HepG2 (cell line): Measurements from ENCODE around the gene ADARB2. TPM values are rescaled to one million over a fixed set of nuclear protein-coding genes. Genes with fewer than 3 reads are reported as not detected.

Experiments used
- ATAC-seq: fragments of 200-7000 bp; cut with Tn5 transposase; 3 replicates; pipeline ENCODE4 v1.9.1; 2020; ENCODE audit warnings: mild to moderate bottlenecking, moderate library complexity
- BruUV-seq: library from RNA; stranded (reverse); fragments of 400-500 nt; replicated peaks from 2 replicates; lab custom pipeline; 2021; lab: Mats Ljungman, UMichigan
- CTCF ChIA-PET: fragments of 300-600 bp; formaldehyde crosslinking; extraction: SDS; loops from one replicate; lab custom pipeline; 2021; ENCODE audit warnings: low total read pairs, inconsistent platforms, low intra/inter-chr PET ratio; lab: Yijun Ruan, JAX
- POLR2A ChIA-PET: fragments of 350-600 bp; sonication (Branson Sonifier 250); formaldehyde crosslinking; loops from one replicate; lab custom pipeline; 2020; ENCODE audit warnings: antibody characterized with exemption, inconsistent platforms; lab: Yijun Ruan, JAX
- DNase-seq: peaks from one replicate; pipeline ENCODE4 v3.0.0-alpha.2; 2015; ENCODE audit warnings: low spot score
- FAIRE-seq: peaks from 3 replicates; lab custom pipeline; 2011; peaks lifted over from hg19 to GRCh38; lab: Jason Lieb, UNC
- H2AFZ ChIP-seq: one replicate; pipeline ENCODE4 v1.6.1; 2011; ENCODE audit warnings: low read length, inconsistent platforms
- H3K27ac ChIP-seq: fragments of 300-600 bp; 3 replicates; pipeline ENCODE4 v1.8.0; 2011; ENCODE audit warnings: mixed run types, mild to moderate bottlenecking, mixed read lengths, low read length, inconsistent platforms; ENCODE audit not compliant: insufficient read depth; ENCODE audit errors: extremely low read length
- H3K27me3 ChIP-seq, 2 experiments: fragments of 200-600 bp in 1 of 2; 2 replicates in 1 of 2; 3 replicates in 1 of 2; pipeline versions ENCODE4 v1.6.0 to v1.8.0; 2011; ENCODE audit warnings: low read length in 2 of 2, mild to moderate bottlenecking in 2 of 2, moderate library complexity in 2 of 2, inconsistent platforms in 1 of 2; ENCODE audit not compliant: insufficient read depth in 2 of 2, control insufficient read depth in 1 of 2
- H3K36me3 ChIP-seq, 2 experiments: fragments of 200-600 bp in 1 of 2; replicated peaks in 1 of 2; 2 replicates in 1 of 2; 3 replicates in 1 of 2; pipeline versions ENCODE4 v1.5.1 to v1.8.0; 2011; ENCODE audit warnings: low read length in 2 of 2, inconsistent platforms in 1 of 2; ENCODE audit not compliant: insufficient read depth in 2 of 2, control insufficient read depth in 1 of 2
- H3K4me1 ChIP-seq: 2 replicates; pipeline ENCODE4 v1.5.1; 2012; ENCODE audit warnings: low read length, inconsistent platforms; ENCODE audit not compliant: insufficient read depth
- H3K4me2 ChIP-seq: 2 replicates; pipeline ENCODE4 v1.6.0; 2011; ENCODE audit warnings: low read depth, low read length, inconsistent platforms
- H3K4me3 ChIP-seq, 3 experiments: fragments of 200-600 bp in 1 of 3; sonication (generic), shearing (Covaris generic) in 1 of 3; replicated peaks in 1 of 3; 2 replicates each; pipeline ENCODE4 v1.5.1; 2011 to 2016; ENCODE audit warnings: low read length in 3 of 3, inconsistent platforms in 2 of 3, low read depth in 2 of 3, mild to moderate bottlenecking in 2 of 3, control low read depth in 1 of 3, mixed read lengths in 1 of 3; ENCODE audit not compliant: insufficient read depth in 1 of 3
- H3K79me2 ChIP-seq: one replicate; pipeline ENCODE4 v1.6.1; 2011; ENCODE audit warnings: low read length, inconsistent platforms; ENCODE audit not compliant: insufficient read depth
- H3K9ac ChIP-seq: 2 replicates; pipeline ENCODE4 v1.6.0; 2011; ENCODE audit warnings: mild to moderate bottlenecking, low read depth, low read length, inconsistent platforms; ENCODE audit not compliant: insufficient read depth
- H3K9me3 ChIP-seq: 2 replicates; pipeline ENCODE4 v1.5.1; 2012; ENCODE audit warnings: mild to moderate bottlenecking, low read length
- H4K20me1 ChIP-seq: 2 replicates; pipeline ENCODE4 v1.6.0; 2011; ENCODE audit warnings: inconsistent platforms, mild to moderate bottlenecking, low read length, moderate library complexity; ENCODE audit not compliant: insufficient read depth
- SUZ12 ChIP-seq: fragments of 150-350 bp; IDR thresholded peaks from 2 replicates; pipeline ENCODE4 v1.6.1; 2014; ENCODE audit warnings: low read depth, low read length
- WGBS: methylation state at CpG from one replicate; pipeline ENCODE4 v1.1.6; 2017; ENCODE audit warnings: low lambda C conversion rate; 5-methylcytosine and 5-hydroxymethylcytosine counted together
- in situ Hi-C: cut with HindIII; loops from 2 replicates; pipeline ENCODE4 v1.10.0; 2017; ENCODE audit warnings: low pct_unique_long_range_greater_than_20kb; ENCODE audit not compliant: extremely low pct_ligation_motif_present
- intact Hi-C: fragments of 100-400 bp; cut with micrococcal nuclease; formaldehyde crosslinking; loops from one replicate; pipeline ENCODE4 v1.10.0; 2022; ENCODE audit not compliant: unreplicated experiment
- polyA plus RNA-seq, 8 experiments: library from polyadenylated mRNA; depleted of rRNA in 3 of 8; stranded (reverse) in 7 of 8; unstranded in 1 of 8; fragments of >200 nt; fragmentation: Illumina TruSeq in 4 of 8; extraction: Trizol in 4 of 8; gene quantifications; 2 replicates each; pipeline versions ENCODE4 v1.2.1 to v1.2.3, GENCODE V29; 2011 to 2016; ENCODE audit warnings: low read depth in 4 of 8, missing spikeins in 1 of 8, mixed read lengths in 1 of 8; ENCODE audit not compliant: insufficient read depth in 1 of 8
- total RNA-seq, 5 experiments: library from RNA; depleted of rRNA; stranded (reverse); fragments of >200 nt; fragmentation: Illumina TruSeq; extraction: Trizol; gene quantifications; 2 replicates each; pipeline ENCODE4 v1.2.3, GENCODE V29; 2016; ENCODE audit warnings: low read depth in 1 of 5
- TF ChIP-seq, protein P1 (sequence below): sonication (generic); formaldehyde crosslinking; IDR thresholded peaks from 2 replicates; pipeline ENCODE4 v1.4.0; 2020; ENCODE audit warnings: missing genetic modification reagents, borderline replicate concordance

ADARB2 gene
- total and polyA plus RNA-seq, 2 of the 13 experiments (the other 11 are each of a cell fraction or from before 2014, with no cell fraction given), result not detected

GRCh38 chr10:1567742-1568495, 169.4 kb downstream of the ADARB2 start:
- no peak overlapping the region for H3K4me3 ChIP-seq
- BruUV-seq, result no TSS peak
- no peak overlapping the region for H3K27ac ChIP-seq
- no peak overlapping the region for H3K4me2 ChIP-seq
- H2AFZ ChIP-seq, result no peak overlapping the region
- peaks cover 5 to 35% of the 10 kb centered on the region in 2 experiments; a peak in 3 of 5 replicates for H3K27me3 ChIP-seq
- H3K79me2 ChIP-seq, result no peaks in the 10 kb centered on the region
- ATAC-seq (no peak), DNase-seq (no peak), FAIRE-seq (no peak)
- TF ChIP-seq SUZ12, result no peak
- TF ChIP-seq, protein P1, sequence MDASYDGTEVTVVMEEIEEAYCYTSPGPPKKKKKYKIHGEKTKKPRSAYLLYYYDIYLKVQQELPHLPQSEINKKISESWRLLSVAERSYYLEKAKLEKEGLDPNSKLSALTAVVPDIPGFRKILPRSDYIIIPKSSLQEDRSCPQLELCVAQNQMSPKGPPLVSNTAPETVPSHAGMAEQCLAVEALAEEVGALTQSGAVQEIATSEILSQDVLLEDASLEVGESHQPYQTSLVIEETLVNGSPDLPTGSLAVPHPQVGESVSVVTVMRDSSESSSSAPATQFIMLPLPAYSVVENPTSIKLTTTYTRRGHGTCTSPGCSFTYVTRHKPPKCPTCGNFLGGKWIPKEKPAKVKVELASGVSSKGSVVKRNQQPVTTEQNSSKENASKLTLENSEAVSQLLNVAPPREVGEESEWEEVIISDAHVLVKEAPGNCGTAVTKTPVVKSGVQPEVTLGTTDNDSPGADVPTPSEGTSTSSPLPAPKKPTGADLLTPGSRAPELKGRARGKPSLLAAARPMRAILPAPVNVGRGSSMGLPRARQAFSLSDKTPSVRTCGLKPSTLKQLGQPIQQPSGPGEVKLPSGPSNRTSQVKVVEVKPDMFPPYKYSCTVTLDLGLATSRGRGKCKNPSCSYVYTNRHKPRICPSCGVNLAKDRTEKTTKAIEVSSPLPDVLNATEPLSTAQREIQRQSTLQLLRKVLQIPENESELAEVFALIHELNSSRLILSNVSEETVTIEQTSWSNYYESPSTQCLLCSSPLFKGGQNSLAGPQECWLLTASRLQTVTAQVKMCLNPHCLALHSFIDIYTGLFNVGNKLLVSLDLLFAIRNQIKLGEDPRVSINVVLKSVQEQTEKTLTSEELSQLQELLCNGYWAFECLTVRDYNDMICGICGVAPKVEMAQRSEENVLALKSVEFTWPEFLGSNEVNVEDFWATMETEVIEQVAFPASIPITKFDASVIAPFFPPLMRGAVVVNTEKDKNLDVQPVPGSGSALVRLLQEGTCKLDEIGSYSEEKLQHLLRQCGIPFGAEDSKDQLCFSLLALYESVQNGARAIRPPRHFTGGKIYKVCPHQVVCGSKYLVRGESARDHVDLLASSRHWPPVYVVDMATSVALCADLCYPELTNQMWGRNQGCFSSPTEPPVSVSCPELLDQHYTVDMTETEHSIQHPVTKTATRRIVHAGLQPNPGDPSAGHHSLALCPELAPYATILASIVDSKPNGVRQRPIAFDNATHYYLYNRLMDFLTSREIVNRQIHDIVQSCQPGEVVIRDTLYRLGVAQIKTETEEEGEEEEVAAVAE (CRISPR knock-in tag), result no peak
- no peaks in the 10 kb centered on the region for H3K4me1 ChIP-seq
- no peak overlapping the region for H3K9ac ChIP-seq
- no peaks in the 10 kb centered on the region for H3K36me3 ChIP-seq
- CTCF ChIA-PET, result no interaction called here
- intact Hi-C loops, result no loop called here
- no peaks in the 10 kb centered on the region for H4K20me1 ChIP-seq
- WGBS, result 25% methylated on average over 21 of the region's 29 CpGs
- POLR2A ChIA-PET, result no interaction called here
- in situ Hi-C loops, result no loop called here
- H3K9me3 ChIP-seq, result no peaks in the 10 kb centered on the region
